Measurements from ENCODE around the gene PGBD4.
A peak's percentile ranks its signal among the peaks of the same experiment; 100 is the strongest.

PGBD4 gene

GRCh38 chr15:34101366-34102174 lies at the start of gene PGBD4, which contains the start of gene EMC7:
TSS of gene PGBD4 (plus strand) at chr15:34102083. CDS start at chr15:34102532, 449 bp downstream.
TSS of gene EMC7 (minus strand) at chr15:34101862. CDS start at chr15:34101839, 23 bp downstream.
- DNase-seq: peak; percentile 94

DNA sequence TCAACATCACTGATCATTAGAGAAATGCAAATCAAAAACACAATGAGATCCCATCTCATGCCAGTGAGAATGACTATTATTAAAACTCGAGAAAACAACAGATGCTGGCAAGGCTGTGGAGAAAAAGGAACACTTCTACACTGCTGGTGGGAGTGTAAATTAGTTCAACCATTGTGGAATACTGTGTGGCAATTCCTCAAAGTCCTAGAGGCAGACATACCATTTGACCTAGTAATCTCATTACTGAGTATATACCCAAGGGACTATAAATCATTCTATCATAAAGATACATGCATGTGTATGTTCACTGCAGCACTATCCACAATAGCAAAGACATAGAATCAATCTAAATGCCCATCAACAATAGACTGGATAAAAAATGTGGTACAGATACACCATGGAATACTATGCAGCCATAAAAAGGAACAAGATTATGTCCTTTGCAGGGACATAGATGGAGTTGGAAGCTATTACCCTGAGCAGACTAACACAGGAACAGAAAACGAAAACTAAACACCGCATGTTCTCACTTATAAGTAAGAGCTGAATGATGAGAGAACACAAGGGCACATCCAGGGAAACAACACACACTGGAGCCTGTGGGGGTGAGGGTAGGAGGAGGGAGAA lies 47.7 kb upstream of the PGBD4 start:
- DNase-seq: no peak

DNA sequence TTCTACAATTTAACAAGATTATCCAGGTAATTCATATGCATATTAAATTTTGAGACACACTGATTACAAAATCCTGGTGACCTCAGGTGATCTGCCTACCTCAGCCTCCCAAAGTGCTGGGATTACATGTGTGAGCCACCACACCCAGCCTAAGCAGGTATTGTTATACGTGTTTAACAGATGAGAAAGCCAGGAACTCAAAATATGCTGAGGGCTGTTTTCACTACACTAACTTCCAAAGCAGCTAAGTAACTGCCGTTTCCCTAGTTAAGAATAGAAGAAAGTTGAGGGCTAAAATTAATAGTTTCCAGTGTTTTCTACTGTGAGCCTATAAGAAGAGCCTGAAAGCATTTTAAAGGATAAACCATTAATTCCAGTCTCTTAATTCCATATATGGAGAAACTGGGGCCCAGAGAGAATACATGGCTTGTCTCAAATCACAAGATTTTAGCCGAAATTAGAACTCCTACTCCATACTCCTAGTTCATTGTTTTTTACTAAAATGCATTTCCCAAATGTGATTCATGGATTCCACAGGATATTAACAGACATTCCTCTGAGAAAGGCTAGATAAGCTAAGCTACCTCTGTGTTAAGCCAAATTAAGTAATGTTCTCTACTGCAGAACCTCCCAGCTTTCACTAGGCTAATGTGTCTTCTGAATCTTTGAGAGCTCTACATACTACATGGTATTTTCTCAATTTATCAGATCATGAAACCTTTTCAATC lies 45.9 kb upstream of the PGBD4 start:
- no peak for DNase-seq

- DNase-seq: no peak
Measured at GRCh38 chr15:34056911-34057310, 45.0 kb upstream of the PGBD4 start.

- no peak for DNase-seq
Measured at GRCh38 chr15:34059476-34059875, 42.4 kb upstream of the PGBD4 start.

GRCh38 chr15:34059946-34060345 lies 41.9 kb upstream of the PGBD4 start:
- no peak for DNase-seq

GRCh38 chr15:34064438-34064837 lies 37.4 kb upstream of the PGBD4 start:
- DNase-seq: no peak

DNA sequence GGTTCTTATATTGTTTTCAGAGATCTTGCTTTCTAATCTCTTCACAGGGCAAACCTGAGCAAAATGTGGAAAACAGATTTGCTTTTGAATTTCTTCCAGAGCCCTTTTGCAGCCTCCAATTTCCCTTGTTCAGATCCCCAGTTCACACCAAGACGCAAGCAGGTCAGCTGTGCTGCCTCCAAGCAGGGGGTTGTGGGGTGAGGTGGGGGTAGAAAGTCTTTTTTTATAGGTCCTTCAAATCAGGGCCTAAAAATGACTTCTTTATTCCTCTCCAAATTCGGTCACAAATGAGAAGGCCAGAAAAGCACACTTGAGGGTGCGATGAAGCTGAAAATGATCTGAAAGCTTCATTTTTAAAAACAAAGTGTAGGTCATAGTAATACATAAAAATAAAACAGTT lies 36.6 kb upstream of the PGBD4 start:
- no peak for DNase-seq

GRCh38 chr15:34065941-34066340 lies 35.9 kb upstream of the PGBD4 start:
- no peak for DNase-seq

DNA sequence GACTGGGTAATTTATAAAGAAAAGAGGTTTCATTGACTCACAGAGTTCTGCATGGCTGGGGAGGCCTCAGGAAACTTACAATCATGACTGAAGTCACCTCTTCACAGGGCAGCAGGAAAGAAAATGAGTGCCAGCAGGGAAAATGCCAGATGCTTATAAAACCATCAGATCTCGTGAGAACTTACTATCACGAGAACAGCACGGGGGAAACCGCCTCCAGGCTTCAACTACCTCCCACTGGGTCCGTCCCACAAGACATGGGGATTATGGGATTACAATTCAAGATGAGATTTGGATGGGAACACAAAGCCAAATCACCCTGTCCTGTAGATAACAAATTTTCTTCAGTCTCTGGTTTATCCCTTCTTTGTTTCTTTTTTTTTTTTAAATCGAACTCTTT lies 31.9 kb upstream of the PGBD4 start:
- DNase-seq: no peak

DNA sequence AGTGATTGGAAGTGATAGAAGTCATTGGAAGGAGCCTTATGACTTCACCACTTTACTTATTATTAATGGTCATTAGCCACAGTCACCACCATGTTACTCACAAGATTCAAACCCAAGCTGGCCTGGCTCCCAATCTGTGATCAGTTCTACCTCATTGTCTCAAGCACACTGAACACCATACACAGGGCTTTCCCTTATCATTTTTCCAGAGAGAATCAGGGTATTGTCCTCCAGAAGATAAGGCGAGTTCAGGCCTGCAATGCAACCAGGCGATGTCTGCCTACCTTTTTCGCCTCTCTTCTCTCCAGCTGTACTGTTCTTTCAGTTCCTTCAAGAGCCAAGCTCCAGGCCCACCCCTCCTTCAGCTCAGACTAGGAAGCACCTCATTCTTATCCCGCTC lies 25.1 kb upstream of the PGBD4 start:
- no peak for DNase-seq

DNA sequence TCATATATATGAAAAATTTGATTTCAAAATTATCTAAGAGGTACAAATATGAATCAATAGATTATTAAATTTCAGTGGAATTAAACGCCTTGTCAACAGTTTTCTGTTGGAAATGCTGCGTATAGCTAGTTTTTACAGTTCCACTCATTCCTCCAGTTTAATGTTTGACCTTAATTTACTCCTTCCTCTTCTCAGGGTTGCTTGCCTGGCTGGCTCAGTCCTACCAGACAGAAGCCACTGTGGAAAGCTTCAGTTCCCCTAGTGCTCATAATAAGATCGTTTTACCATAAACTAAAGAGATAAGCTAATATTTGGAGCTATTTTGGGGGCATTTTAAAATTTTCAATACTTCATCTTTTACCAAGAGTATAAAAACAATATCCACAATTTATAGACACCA lies 23.0 kb upstream of the PGBD4 start:
- DNase-seq: no peak

DNA sequence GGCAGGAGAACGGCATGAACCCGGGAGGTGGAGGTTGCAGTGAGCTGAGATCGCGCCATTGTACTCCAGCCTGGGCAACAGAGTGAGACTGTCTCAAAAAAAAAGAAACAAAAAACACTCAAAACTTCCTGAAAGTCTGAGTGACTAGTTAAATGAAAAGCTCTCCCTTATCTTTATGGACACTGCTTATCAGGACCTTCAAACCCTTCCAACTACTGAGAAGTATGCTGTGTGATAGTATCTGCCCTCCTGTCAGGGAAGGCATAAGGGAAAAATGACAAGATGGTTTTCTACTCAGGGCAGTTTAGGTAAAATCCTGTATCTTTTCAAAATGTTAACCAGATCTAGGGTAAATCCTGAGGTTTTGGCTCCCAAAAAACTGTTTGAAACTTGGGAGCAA lies 22.0 kb upstream of the PGBD4 start:
- no peak for DNase-seq

DNA sequence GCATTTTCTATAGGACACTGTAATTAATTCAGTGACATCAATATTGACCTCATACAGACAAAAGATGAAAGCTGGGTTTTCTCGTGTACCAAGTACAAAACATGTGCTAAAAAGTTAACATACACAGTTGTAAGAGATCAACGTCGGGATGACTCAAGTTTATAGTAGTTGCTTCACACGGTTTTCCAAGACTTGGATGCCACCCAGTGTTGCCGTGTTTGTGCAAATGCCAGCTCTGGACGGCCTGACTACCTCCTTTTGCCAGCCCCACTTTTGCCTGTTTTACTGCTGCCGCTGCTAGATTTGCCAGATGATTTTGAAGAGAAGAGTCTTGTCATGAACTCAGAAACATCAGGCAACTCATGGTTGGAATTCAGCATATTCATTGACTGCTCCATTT lies 17.8 kb upstream of the PGBD4 start:
- no peak for DNase-seq

DNA sequence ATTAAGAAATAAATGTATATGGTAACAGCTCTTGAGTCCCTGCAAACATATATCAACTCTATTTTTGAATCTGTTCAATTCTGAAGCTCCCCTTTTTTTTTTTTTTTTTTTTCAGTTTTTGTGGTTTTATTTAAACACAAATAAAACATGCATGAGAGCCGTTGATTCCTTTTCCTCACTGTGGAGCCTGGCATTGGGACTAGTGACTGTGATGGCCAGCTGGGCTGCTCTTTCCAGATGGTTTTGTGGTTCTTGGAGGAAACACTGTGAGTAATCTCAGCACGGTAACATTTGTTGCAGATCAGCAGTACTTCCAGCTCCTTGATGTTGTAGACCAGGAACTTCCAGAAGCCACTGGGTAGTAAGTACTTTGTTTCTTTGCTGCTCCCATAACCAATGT lies 16.1 kb upstream of the PGBD4 start:
- no peak for DNase-seq

DNA sequence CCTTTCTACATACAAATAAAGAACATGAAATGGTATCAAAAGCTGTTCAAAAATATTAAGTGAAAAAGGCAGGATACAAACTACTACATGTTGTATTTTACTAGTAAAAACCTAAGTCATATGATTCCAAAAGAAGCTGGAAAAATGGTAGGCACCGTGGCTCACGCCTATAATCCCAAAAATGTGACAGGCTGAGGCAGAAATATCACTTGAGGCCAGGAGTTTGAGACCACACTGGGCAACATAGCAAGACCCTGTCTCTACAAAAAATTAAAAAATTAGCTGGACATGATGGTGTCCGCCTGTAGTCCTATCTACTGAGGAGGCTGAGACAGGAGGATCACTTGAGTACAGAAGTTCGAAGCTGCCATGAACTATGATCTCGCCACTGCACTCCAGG lies 2.0 kb upstream of the PGBD4 start:
- DNase-seq: no peak

DNA sequence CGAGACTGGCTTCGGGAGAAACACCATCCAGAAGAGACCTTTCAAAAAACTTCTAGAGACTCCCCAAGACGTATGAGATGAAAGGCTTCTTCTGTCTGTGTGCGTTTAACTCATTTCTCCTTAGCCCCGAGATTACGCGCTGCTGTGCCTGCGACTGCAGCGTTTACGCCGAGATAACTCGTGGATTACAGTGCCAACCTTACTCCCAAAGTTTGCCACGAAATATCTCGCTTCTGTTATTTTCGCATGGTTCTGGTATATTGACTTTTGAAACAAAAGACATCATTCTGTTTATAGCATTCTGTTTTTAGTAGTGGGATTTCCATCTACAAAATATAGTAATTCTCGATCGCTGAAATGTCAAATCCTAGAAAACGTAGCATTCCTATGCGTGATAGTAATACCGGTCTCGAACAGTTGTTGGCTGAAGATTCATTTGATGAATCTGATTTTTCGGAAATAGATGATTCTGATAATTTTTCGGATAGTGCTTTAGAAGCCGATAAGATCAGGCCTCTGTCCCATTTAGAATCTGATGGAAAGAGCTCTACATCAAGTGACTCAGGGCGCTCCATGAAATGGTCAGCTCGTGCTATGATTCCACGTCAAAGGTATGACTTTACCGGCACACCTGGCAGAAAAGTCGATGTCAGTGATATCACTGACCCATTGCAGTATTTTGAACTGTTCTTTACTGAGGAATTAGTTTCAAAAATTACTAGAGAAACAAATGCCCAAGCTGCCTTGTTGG lies 467 bp downstream of the PGBD4 start:
- no peak for DNase-seq

GRCh38 chr15:34106423-34106822 lies 4.5 kb downstream of the PGBD4 start:
- DNase-seq: no peak

DNA sequence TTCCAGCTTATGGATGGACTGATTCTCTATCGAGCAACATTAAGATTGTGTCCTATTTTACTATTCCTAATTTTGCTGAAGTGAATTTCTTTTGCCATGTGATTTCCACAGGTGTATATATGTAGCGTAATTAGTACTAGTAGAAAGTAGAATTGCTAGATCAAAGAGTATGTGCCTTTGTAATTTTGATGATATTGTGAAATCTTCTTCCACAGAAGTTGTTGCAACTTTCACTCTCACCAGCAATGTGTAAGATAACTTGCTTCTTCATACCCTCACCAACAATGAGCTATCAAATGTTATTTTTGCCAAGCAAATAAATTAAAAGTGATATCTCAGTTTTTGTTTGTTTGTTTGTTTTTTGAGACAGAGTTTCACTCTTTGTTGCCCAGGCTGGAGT lies 5.4 kb downstream of the PGBD4 start:
- DNase-seq: no peak

DNA sequence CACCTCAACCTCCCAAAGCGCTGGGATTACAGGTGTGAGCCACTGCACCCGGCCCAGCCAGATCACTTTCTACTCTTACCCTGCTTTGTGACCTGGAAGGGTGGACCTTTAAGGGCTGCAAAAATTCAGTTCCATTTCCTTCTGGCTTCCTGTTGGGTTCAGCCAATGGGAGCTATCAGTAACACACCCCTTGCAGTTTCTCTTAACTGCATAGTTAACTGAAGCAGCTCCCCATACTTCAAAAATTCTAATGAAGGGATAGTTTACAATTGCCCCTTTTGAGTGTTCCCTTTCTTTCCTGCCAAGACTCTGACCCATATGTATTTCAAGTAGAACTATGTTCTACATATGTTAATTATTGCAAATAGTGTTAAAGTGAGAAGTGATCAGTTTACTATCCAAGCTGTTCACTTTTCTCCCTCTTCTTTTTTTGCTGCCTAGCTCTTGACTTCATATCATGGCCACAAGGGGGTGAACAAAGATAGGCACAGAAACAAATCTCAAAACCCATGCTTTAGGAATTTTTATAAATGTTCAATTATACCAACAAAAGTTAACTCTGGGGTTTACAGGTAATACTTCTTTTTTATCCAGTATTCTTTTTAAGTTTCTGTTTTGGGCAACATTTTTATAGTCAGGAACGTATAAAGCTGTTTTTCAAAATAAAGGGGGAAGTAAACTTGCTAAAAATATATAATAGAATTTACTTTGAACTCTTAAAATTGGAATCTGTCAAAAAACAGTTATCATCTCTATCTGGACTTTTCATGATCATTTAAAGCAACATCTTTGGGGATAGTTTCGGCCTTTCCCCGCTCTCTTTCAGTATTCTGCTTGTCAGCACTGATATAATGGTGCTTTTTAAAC lies 8.1 kb downstream of the PGBD4 start:
- peak; percentile 5 for DNase-seq

GRCh38 chr15:34111488-34111887 lies 9.6 kb downstream of the PGBD4 start:
- DNase-seq: no peak

GRCh38 chr15:34114215-34114614 lies 12.3 kb downstream of the PGBD4 start:
- DNase-seq: no peak

Measured in NCI-H1092 (cell line).